Fibroblast of villous mesenchyme (primary cell): Measurements from ENCODE around the gene FN3KRP. TPM values are rescaled to one million over a fixed set of nuclear protein-coding genes. Genes with fewer than 3 reads are reported as not detected.

Experiments used
- DNase-seq: peaks from one replicate; pipeline ENCODE4 v3.0.0-alpha.2; 2010; ENCODE audit warnings: low read depth
- H3K4me3 ChIP-seq: 2 replicates; pipeline ENCODE4 v1.5.1; 2011; ENCODE audit warnings: low read depth, mild to moderate bottlenecking, low read length
- total RNA-seq: library from RNA; depleted of rRNA; stranded (reverse); fragments of >200 nt; gene quantifications from 2 replicates; pipeline ENCODE4 v1.2.3, GENCODE V29; 2012
- TF ChIP-seq, protein P1 (sequence below): IDR thresholded peaks from 2 replicates; pipeline ENCODE4 v1.5.1; 2012; ENCODE audit warnings: low read depth, mild to moderate bottlenecking, low read length; ENCODE audit not compliant: insufficient read depth

Gene FN3KRP
- total RNA-seq, 1 donor, result 11.2 TPM

DNA sequence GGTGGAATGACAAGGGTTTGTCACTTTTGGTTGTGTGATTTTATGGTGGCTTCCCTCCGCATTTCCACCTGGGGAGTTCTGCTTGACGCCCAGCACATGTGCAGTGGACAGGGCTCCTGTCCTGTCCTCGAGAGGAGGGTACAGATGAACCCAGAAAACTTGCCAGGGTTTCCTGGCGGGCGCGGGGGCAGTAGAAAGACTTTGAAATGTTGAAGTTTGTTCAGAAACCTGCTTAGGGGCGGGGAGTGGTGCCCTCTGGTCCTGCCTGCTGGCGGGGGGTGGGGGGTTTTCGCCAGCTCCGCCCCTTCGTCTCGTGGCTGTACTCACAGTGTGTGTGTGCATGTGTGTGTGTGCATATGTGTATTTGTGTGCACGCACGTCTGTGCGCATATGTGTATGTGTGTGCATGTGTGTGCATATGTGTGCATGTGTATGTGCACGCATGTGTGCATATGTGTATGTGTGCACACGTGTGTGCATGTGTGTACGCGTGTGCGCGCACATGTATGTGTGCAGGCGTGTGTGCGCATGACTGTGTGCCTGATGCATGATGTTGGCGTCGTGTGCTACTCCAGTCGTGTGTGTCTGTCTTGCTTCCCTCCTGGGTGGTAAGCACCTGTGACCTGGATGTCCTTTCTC, 6.8 kb downstream of the FN3KRP start:
- H3K4me3 ChIP-seq, result no peak overlapping the region
- TF ChIP-seq, protein P1, sequence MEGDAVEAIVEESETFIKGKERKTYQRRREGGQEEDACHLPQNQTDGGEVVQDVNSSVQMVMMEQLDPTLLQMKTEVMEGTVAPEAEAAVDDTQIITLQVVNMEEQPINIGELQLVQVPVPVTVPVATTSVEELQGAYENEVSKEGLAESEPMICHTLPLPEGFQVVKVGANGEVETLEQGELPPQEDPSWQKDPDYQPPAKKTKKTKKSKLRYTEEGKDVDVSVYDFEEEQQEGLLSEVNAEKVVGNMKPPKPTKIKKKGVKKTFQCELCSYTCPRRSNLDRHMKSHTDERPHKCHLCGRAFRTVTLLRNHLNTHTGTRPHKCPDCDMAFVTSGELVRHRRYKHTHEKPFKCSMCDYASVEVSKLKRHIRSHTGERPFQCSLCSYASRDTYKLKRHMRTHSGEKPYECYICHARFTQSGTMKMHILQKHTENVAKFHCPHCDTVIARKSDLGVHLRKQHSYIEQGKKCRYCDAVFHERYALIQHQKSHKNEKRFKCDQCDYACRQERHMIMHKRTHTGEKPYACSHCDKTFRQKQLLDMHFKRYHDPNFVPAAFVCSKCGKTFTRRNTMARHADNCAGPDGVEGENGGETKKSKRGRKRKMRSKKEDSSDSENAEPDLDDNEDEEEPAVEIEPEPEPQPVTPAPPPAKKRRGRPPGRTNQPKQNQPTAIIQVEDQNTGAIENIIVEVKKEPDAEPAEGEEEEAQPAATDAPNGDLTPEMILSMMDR, result no peak
- no peak for DNase-seq

DNA sequence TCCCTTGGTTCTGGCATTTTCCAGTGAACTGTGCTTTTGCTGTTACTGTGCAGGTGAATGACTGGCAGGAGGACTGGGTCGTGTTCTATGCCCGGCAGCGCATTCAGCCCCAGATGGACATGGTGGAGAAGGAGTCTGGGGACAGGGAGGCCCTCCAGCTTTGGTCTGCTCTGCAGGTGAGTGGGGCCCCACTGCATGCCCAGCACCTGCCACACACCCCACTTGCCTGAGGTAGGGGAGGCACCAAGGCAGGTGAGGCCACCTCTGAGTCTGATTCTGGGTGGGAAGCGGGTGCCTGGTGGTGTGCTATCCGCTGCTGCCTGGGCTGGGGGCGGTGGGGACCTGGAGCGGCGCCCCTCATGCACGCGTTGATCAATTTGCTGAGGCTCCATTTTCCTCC, 9.9 kb downstream of the FN3KRP start:
- TF ChIP-seq, protein P1, result no peak
- H3K4me3 ChIP-seq, result no peak overlapping the region
- no peak for DNase-seq

DNA sequence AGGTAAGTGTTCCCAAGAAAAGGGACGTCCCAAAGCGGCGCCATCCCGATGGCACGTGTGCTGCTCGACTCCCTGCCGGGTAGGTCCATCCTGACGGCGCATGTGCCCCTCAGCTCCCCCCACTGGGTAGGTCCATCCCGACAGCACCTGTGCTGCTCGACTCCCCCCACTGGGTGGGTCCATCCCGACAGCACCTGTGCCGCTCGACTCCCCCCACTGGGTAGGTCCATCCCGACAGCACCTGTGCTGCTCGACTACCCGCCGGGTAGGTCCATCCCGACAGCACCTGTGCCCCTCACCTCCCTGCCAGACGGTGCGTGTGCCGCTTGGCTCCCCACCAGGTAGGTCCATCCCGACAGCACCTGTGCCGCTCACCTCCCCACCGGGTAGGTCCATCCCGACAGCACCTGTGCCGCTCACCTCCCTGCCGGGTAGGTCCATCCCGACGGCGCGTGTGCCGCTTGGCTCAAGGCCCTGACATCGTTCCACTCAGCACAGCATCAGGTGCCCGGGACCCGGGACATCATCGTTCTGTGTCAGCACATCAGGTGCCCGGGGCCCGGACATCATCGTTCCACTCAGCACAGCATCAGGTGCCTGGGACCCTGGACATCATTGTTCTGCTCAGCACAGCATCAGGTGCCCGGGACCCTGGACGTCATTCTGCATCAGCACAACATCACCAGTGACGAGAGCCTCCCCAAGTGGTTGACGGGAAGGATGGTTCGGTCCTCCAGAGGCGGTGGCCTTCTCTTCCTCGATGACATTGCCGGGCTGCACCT, 13.2 kb downstream of the FN3KRP start:
- TF ChIP-seq, protein P1, result no peak
- no peak for DNase-seq
- no peak overlapping the region for H3K4me3 ChIP-seq

DNA sequence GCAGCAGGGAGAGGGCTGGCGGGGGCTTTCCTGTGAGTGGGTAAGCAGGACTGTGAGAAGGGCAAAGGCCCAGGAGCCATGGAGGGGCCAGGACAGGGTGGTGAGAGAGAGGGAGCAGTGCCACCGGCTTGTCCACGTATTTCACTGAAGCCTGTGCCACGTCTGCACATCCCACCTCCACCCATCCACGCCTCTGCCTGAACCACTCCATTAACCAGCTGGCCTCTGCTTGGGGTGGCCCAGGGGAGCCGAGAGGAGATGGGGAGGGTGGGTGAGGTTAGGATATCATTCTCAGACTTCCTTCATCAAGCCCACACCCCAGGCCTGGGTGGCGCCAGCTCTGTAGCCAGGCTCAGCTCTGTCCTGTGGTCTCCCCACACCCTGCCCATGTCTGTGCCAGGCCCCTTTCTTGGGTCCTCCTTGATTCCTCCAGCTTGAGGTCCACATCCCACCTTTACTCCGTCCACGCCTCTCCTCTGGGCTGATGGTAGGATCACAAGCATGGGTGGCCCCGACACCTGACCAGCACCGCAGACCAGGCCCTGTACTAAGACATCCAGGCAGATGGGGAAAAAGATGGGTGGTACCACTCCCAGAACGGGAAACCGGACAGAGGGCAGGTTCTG, 15.7 kb downstream of the FN3KRP start:
- no peak overlapping the region for H3K4me3 ChIP-seq
- TF ChIP-seq, protein P1, result no peak
- DNase-seq, result no peak

DNA sequence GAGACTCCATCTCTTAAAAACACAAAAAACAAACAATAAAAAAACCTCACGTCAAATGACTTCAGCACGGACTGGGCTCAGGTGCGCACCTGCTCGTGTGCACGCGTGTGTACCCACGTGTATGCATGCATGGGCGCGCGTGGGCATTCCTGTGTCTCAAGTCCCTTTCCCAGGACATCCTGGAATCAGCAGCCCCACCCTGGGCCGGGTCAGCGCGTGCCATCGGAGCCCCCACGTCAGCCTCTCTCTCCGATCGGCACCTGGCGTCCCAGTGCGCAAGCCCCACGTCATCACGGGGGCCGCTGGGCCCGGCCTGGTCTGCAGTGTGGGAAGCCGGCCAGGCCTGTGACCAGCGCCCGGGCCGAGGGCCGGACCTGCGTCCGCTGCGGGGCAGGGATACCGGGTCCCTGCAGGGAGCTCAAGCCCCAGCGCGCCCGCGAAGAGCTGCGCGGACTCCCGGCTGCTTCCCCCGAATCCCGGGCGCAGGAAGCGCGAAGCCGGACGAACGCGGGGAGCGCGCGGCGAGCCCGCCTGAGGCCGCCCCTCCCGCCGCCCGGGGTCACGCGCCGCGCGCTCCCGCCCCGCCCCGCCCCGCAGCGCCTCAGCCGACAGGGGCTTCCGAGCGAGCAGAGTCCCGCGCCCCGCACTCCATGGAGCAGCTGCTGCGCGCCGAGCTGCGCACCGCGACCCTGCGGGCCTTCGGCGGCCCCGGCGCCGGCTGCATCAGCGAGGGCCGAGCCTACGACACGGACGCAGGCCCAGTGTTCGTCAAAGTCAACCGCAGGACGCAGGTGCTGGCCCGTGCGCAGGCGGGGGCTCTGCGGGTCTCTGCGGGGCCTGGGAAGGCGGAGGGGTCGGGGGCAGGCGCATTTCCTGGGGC, 18.7 kb downstream of the FN3KRP start, which contains the start of gene FN3K:
FN3K (plus strand) TSS at position 629 of the 880 bp plus-strand sequence; CDS start at position 651, 22 bp downstream.
- H3K4me3 ChIP-seq, result peak within 1 kb of the TSS; percentile 63
- peak; percentile 82 for DNase-seq
- TF ChIP-seq, protein P1, result no peak

DNA sequence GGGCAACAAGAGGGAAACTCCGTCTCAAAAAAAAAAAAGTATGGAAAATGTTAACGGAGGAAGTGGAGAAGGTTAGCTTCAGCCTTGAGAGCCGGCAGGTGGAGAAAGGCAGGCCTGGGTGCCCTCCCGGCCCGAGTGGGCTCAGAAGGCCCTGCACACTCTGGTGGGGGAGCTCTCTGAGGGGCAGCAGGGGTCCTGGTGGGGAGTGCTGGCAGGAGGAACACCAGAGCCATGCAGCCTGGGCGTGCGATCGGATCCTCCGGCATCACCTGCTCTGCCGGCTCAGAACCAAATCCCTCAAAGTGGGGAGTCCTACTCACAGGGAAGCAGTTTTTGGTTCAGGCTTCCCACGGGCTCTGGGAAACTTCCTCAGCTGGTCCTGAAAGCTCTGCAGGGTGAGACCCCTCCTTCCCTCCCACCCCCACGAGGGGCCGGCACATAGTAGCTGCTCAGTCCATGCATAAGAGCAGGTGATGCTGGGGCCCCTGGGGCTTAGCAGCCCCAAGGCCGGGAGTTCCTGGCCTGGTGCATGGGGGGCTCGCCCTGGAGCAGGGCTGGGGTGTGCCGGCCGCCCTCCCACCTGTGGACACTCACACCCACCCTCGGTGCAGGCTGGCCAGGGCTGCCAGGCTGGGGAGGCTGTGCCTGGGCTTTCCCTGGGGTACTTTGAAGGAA, 20.1 kb downstream of the FN3KRP start:
- DNase-seq, result no peak
- TF ChIP-seq, protein P1, result no peak
- no peak overlapping the region for H3K4me3 ChIP-seq
